Measurements from ENCODE around the gene GRPEL2. TPM values are rescaled to one million over a fixed set of nuclear protein-coding genes. Genes with fewer than 3 reads are reported as not detected.

GRPEL2 gene
- total and polyA plus RNA-seq, 2 of the 8 experiments (the other 6 are each of a cell fraction or from before 2014, with no cell fraction given), result 11.2 to 52.2 TPM

GRCh38 chr5:149337736-149338135, 7.6 kb upstream of the GRPEL2 start (continued):
- TF ChIP-seq SIN3A (conservative IDR thresholded peaks at IDR 0.05 in 1 of 2, IDR thresholded peaks at IDR 0.05 in 1 of 2; ENCODE audit: low read depth in 1 of 2, low read length in 2 of 2), result no peak
- TF ChIP-seq MAFK (IDR thresholded peaks at IDR 0.05; ENCODE audit: low read depth, low read length), result no peak
- TF ChIP-seq ZNF274 (IDR thresholded peaks at IDR 0.05; ENCODE audit: borderline replicate concordance, extremely low read depth, low read length), result no peak
- TF ChIP-seq ASH2L (IDR thresholded peaks at IDR 0.05; ENCODE audit: low read length), result no peak
- TF ChIP-seq SAP30 (IDR thresholded peaks at IDR 0.05; ENCODE audit: insufficient read depth, insufficient replicate concordance, low read length), result no peak
- TF ChIP-seq POLR2A (IDR thresholded peaks at IDR 0.05; ENCODE audit: control extremely low read depth in 1 of 2, low read depth in 2 of 2, low read length in 2 of 2), result no peak

Measured in H1 (cell line).